ENCODE measurements around the gene DCAF15. TPM values are rescaled to one million over a fixed set of nuclear protein-coding genes. Genes with fewer than 3 reads are reported as not detected.

The DCAF15 gene
- total RNA-seq, 1 donor from 2014 or later, result 15.4 TPM

DNA sequence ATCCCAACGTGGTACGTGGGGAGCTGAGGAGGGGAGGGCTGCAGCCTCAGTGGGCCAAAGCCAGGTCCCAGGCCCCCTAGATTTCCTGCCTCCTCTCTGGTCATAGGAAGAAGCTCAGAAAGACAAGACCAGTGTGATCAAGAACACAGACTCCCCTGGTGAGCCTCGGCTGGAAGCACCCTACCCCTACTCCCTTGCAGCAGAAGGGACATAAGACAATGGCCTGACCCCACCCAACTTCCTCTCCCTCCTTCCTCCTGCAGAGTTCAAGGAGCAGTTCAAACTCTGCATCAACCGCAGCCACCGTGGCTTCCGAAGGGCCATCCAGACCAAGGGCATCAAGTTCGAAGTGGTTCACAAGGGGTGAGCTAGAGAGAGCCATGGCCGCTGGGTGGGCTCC lies 25.6 kb upstream of the DCAF15 start:
- intact Hi-C loops (cut with DNase I), result no loop called here
- ATAC-seq (ENCODE audit: poor library complexity), result peak; percentile 31
- DNase-seq, result no peak

DNA sequence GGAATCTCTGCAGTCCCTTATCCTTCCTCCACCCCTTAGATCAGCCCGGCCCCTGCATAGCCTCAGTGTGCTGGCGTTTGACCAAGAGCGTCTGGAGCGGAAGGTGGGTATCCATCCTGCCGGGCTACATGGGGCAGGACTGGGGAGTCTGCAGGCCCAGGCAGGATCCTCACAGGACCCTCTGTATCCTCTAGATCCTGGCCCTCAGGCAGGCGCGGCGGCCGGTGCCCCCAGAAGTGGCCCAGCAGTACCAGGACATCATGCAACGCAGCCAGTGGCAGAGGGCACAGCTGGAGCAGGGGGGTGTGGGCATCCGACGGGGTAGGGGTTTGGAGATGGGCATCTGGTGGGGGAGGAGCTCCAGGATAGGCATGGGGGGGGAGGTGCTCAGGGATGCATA lies 23.0 kb upstream of the DCAF15 start:
- no peak for ATAC-seq (ENCODE audit: poor library complexity)
- intact Hi-C loops (cut with DNase I), result no loop called here
- DNase-seq, result no peak

DNA sequence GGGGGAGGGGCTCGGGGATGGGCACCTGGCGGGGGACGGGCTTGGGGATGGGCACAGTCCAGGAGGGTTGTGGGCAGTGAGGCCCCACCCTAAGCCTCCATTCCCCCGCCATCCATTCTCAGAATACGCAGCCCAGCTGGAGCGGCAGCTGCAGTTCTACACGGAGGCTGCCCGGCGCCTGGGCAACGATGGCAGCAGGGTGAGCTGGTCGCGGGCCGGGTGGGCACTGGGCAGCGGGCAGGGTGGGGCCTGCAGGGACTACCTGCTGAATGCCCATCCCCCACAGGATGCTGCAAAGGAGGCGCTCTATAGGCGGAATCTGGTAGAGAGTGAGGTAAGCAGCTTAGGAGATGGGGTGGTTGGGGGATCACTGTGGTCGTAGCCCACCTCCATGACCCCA lies 22.4 kb upstream of the DCAF15 start:
- DNase-seq (no peak), ATAC-seq (ENCODE audit: poor library complexity) (no peak)
- intact Hi-C loops (cut with DNase I), result no loop called here

DNA sequence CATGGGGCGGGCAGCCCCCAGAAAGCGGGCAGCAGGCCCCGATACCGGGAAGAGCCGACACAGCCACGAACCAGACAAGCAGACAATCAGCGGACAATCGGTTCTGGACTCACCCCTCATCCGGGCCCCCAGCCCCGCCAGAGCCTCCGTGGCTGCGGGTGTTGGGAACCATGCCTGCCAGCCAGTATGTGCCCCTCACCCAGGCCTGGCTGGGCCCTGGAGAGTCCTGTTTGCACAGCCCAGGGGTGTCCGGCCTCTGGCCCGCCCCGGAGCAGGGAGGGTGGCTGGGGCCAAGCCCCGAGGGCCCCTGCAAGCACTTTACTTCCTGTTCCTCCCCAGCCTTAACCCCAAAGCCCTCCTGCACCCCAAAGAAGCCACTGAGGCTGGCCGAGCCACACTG lies 21.9 kb upstream of the DCAF15 start:
- ATAC-seq (ENCODE audit: poor library complexity) (no peak), DNase-seq (no peak)
- intact Hi-C loops (cut with DNase I), result no loop called here

DNA sequence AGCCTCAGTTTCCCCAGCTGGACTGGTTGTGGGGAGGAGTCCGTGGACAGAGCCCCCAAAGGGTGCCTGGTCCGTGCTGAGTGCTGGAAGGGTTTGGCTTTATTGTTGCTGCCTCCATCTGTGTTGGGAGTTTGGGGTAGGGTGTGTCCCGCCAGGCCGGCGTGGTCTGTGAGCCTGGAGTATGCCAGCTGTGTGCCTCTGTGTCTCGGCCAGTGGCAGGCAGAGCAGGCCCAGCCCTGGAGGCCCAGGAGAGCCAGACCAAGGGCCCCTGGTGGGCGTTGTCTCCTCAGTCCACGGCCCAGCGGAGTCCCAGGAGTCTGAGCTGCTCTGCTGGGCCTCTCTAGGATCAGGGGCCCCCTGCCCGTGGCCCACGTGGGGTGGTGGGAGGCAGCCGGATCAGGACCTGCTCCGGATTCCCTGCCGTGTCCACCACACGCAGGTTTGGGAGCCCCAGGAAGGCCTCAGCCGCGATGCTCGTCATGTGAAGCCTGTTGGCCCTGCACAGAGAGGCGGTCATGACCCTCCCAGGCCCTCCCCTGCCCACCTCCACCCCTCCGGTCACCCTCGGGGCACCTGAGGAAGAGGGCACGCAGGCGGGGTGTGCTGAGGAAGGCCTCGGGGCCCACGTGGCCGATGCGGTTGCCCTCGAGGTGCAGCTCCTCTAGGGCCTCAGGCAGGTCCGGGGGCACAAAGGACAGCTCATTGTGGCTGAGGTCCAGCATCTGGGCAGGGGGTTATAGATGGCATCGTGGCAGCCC lies 20.7 kb upstream of the DCAF15 start:
- no peak for ATAC-seq (ENCODE audit: poor library complexity)
- intact Hi-C loops (cut with DNase I), result no loop called here

DNA sequence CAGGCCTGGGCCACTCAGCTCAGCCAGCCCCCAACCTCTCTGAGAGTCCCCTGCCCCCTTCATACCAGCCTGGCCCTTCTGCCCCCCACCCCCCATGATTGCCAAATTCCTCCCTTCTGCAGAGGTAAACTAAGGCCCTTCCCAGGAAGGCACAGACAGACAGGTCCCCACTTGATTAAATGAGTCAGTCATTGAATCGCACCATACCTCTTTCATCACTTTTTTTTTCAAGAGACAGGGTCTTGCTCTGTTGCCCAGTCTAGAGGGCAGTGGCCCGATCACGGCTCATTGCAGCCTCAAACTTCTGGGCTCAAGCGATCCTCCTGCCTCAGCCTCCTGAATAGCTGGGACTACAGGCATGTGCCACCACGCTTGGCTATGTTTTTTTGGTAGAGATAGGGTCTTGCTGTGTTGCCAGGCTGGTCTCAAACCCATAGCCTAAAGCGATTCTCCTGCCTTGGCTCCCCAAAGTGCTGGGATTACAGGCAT lies 20.1 kb upstream of the DCAF15 start:
- ATAC-seq (ENCODE audit: poor library complexity), result no peak
- no peak for DNase-seq

More for the DNA sequence above, 20.7 kb upstream of the DCAF15 start:
- no peak for DNase-seq

DNA sequence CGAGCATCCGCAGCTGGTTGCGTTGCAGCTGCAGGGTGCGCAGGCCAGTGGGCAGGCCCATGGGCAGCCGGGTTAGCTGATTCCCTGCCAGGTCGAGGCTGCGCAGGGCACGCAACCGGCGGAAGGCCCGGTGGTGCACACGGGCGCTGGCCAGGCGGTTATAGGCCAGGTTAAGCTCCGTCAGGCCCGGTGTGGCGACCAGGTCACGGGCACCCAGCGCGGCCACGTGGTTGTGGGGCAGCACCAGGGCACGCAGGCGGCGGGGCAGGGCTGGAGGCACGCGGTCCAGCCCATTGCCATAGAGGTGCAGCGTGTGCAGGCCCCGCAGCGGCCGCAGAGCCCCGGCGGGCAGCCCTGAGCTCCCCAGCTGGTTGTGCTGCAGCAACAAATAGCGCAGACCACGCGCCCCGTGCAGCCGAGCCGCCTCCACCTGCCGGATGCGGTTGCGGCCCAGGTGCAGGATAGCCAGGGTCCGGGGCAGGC lies 19.4 kb upstream of the DCAF15 start:
- ATAC-seq (ENCODE audit: poor library complexity) (no peak), DNase-seq (no peak)
- intact Hi-C loops (cut with DNase I), result no loop called here

More for the DNA sequence above, 20.1 kb upstream of the DCAF15 start:
- intact Hi-C loops (cut with DNase I), result no loop called here

DNA sequence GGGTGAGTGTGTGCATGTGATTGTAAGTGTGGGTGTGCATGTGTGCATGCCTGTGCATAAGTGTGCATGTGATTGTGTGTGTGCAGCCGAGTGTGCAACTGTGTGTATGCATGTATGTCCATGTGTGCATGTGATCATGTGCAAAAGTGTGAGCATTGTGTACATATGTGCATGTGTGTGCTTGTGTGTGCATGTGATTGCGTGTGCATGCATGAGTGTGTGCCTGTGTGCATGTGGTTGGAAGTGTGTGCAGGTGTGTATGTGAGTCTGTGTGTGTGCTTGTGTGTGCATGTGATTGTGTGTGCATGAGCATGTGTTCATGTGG lies 17.6 kb upstream of the DCAF15 start:
- no peak for DNase-seq
- no peak for ATAC-seq (ENCODE audit: poor library complexity)
- intact Hi-C loops (cut with DNase I), result no loop called here

DNA sequence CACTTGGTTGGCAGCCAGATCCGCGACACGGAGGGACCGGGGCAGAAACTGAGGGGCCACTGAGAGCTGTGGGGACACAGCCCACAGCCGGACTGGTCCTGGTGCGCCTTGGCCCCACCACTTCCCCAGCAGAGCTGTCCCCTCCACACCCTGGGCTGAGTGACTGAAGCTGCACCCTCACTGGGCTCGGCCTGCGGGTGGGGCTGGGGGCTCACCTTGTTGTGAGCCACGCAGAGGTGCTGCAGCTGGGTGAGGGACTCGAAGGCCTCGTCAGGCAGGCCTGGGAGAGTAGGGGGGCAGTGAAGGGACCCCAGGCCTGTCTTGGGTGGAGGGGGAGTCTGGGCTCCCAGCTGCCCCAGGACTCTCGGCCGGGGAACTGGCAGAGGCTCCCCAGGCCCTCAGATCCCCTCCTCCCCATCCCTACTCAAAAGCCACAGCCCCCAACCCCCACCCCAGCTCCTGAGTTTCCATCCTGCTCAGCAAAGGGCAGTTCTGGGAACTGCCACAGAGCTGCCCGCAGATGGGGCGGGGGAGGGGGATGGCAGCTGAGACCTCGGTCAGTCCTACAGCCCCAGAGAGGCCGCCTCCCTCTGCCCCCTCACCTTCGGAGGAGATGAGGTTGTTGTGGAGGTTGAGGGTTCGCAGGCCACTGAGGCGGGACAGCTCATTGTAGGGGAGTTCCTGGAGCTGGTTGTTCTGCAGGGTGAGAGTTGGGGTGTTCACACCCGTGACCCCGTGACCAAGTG lies 16.4 kb upstream of the DCAF15 start:
- ATAC-seq (ENCODE audit: poor library complexity) (no peak), DNase-seq (no peak)
- intact Hi-C loops (cut with DNase I), result no loop called here

DNA sequence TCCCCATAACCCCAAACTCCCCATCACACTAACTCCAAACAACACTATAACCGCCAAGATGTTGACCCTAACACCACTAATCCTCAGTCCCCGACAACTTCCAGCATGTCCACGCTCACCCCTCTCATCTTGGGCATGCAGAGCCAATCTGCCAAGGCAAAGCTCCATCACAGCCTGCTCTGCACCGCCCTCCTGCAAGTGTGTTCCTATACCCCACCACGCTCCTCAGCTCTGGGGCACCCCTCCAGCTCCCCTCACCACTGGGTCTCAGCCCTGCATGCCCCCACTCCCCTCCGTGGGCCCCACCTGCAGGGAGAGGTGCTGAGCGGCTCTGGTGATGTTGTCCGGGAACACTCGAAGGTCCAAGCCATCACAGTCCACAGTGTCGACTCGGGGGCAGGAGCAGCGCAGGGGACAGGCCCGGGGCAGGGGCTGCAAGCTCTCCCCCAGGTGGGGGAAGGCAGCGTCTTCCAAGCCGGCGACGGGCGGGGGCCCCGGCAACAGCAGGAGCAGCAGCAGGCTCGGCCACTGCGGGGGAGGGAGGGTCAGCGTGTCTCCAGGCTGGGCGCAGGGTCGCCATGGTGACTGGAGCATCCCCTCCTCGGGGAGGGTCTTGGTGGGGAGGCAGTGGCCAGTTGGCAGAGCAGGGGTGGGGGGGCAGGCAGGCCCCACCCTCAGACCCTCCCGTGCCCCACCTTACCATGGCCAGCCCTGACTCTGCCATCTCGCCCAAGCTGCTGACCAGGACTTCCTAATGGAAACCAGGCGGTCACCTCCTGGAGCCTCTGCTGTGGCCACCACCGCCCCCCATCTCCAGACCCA lies 14.6 kb upstream of the DCAF15 start:
- no peak for ATAC-seq (ENCODE audit: poor library complexity)
- intact Hi-C loops (cut with DNase I), result no loop called here
- DNase-seq, result no peak

DNA sequence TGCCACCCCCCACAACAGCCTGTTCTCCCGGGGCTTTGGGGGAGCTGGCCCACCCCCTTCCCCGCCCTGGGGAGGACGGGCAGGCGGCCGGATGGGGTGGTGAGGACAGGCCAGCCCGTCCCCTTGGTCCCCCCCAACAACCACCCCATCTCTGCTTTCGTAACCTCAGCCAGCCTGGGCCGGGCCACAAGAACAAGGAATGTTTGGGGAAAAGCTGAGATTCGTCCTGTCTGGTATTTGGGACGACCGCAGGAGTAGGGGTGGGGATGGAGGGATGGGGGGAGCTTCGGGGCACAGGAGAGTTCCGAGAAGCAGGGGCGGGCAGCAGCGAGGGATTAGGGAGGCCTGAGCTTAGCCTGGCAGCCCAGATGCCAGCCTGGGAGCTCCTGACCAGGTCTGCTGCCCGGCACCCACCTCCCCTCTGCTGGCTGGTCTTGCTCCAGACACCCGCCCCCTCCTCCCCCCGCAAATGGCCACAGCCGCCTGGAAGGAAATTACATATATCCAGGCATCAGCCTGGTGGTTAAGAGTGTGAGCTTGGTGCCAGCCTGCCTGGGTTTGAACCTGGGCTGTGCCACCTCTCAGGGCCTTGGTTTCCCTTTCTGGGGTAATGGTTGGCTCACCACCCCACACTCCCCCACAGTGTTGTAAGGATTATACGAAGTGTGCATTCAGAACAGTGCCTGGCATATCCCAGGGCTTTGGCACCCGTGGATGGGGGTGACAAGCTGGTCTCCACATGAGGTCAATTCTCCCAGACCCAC lies 13.8 kb upstream of the DCAF15 start, which contains the start of gene PODNL1:
Gene PODNL1, minus strand, starts transcription at position 117 of the 764 bp plus-strand sequence. CDS start 236 bp downstream, outside the sequence.
- ATAC-seq (ENCODE audit: poor library complexity), result peak; percentile 27
- intact Hi-C loops (cut with DNase I), result no loop called here
- no peak for DNase-seq

DNA sequence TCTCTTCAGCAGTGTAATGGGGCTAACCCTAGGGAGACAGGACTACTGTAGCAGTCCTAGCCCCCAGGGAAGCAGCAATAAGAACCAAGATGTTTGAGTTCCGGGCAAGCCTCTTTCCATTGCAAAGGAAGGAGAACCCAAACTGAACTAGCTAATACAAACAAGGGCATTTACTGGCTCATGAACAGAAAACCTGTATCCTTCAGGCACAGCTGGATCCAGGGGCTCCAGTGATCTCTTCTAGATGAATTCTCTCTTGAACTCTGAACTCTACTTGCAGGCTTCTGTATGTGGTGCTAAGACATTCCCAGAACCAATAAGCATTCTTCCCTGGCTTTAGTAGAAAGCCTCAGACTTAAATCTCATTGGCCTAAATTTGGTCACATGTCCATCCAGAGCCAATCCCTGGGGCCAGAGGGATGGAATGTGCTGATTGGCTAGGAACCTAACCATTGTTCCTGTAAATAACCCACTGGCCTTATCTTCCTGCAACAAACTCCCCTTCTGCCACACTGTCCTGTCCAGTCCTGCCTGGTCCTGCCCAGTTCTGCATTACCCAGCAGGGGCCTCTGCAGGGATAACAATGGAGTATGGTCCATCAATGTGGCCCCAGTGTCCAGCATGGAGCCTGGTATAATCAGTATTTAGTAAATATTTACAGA lies 10.2 kb upstream of the DCAF15 start:
- ATAC-seq (ENCODE audit: poor library complexity), result no peak
- DNase-seq, result no peak
- intact Hi-C loops (cut with DNase I), result no loop called here

DNA sequence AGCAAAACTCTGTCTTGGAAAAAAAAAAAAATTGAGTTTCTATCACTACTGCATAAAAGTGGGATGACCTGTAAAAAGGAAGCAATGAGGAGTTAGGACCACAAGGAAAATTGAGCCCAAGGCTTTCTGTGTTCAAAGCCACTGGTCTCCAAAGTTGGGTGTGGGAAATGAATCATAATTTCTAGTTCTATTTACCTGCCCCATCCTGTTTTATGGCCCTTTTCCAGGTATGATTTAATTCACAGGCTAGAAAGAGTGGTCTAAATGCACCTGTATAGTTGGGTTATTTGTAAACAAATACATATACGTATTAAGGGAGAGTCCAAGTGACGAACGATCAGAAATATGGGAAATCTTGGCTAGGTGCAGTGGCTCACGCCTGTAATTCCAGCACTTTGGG lies 5.9 kb upstream of the DCAF15 start:
- DNase-seq, result no peak
- ATAC-seq (ENCODE audit: poor library complexity), result no peak
- intact Hi-C loops (cut with DNase I), result no loop called here

DNA sequence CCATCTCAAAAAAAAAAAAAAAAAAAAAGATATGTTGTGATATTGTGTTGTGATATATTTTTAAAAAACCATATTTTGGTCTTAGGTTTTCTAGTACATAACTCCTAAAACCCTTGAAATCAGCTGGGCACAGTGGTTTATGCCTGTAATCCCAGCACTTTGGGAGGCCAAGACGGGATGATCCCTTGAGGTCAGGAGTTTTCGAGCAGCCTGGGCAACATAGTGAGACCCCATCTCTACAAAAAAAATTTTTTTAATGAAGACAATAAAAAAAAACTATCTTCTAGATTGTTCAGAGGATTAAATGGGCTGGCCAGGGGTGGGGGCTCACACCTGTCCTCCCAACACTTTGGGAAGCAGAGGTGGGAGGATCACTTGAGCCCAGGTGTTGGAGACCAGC lies 1.3 kb upstream of the DCAF15 start:
- intact Hi-C loops (cut with DNase I), result no loop called here
- DNase-seq (no peak), ATAC-seq (ENCODE audit: poor library complexity) (no peak)

DNA sequence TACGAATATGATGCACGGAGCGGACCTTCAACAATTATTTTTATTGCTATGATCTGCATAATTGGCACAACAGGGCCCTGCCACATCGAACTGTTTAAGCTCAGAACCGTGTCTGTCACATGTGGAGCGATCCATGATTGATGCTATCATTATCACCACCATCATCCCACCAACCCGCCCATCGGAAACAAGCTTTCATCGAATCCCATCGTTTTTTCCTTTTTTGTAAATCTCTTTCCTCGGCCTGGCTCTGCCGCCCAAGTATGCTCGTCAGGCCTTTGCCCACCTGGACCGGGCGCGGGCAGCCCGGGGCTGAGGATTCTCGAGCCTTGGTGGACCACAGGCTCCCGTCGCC lies 533 bp upstream of the DCAF15 start:
- no peak for DNase-seq
- intact Hi-C loops (cut with DNase I), result no loop called here
- ATAC-seq (ENCODE audit: poor library complexity), result no peak

DNA sequence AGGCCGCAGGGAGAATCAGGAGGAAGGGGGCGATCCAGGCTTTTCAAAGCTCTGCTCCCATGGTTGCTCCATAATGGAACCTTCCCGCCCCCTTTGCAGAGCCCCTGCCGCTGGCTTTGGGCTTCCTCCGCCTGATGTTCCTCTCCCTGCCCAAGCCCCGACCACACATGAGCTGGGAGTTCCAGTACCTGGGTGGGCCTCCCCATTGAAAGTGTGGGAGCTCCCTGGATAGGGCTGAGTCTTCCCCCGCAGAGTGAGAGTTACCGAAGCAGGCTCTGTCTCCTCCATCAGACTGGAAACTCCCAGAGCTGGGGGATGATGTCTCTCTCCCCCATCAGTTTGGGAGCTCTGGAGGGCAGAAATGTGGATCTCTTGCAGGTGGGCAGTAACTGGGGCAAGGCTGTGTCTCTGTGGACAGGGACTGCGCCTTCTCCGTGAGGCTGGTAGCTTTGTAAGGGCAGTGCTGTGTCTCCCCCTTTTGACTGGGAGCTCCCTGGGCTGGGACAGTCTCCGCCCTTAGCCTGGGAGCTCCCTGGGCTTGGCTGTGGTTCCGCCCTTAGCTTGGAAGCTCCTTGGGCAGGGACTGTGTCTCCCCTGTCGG lies 722 bp downstream of the DCAF15 start:
- ATAC-seq (ENCODE audit: poor library complexity) (peak; percentile 16), DNase-seq (no peak)
- intact Hi-C loops (cut with DNase I), result no loop called here

DNA sequence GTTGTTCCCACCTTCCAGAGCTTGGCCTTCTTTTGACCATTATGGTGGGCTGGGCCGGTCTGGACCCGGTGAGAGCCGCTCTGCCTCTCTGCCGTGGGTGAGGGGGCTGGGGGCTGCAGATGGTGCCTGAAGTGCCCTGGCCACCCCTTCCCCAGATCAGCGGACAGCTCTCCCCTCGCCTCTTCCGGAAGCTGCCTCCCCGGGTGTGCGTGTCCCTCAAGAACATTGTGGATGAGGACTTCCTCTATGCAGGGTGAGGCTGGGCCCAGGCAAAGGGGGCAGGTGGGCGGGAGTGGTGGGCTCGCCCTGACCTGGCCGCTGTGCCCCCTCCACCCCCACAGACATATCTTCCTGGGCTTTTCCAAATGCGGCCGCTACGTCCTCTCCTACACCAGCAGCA lies 1.9 kb downstream of the DCAF15 start:
- no peak for DNase-seq
- intact Hi-C loops (cut with DNase I), result no loop called here
- ATAC-seq (ENCODE audit: poor library complexity), result no peak
